Natural killer cell treated with Interleukin-12 subunit alpha and Interleukin-12 subunit beta and Interleukin-15 and Interleukin-18, amount 100 ng/mL, for 72 hours (primary cell): Measurements from ENCODE around the gene NPAS2. TPM values are rescaled to one million over a fixed set of nuclear protein-coding genes. Genes with fewer than 3 reads are reported as not detected.

Experiments used
- ATAC-seq, 2 donors: fragments of 150-1000 bp; cut with Tn5 transposase in 1 of 2; sonication (Bioruptor Pico), chemical (Tn5 transposase) in 1 of 2; 2 replicates each; pipeline ENCODE4 v1.10.0; 2021
- DNase-seq: peaks from one replicate; pipeline ENCODE4 v3.0.0; 2022; ENCODE audit warnings: low spot score
- H3K27ac Mint-ChIP-seq, 2 donors: 1 replicate in 1 of 2; 2 replicates in 1 of 2; pipeline ENCODE4 v1.8.0; 2022; ENCODE audit warnings: mixed read lengths in 2 of 2, mild to moderate bottlenecking in 1 of 2, moderate library complexity in 1 of 2
- H3K27me3 Mint-ChIP-seq, 2 donors: 1 replicate in 1 of 2; 2 replicates in 1 of 2; pipeline ENCODE4 v1.8.0; 2022; ENCODE audit warnings: mixed read lengths in 2 of 2
- H3K36me3 Mint-ChIP-seq: one replicate; pipeline ENCODE4 v1.8.0; 2022; ENCODE audit warnings: mixed read lengths
- H3K4me1 Mint-ChIP-seq, 2 donors: 1 replicate in 1 of 2; 2 replicates in 1 of 2; pipeline ENCODE4 v1.8.0; 2022; ENCODE audit warnings: low read depth in 2 of 2, mixed read lengths in 2 of 2, mild to moderate bottlenecking in 1 of 2
- H3K4me3 Mint-ChIP-seq: one replicate; pipeline ENCODE4 v1.8.0; 2022; ENCODE audit warnings: mixed read lengths
- H3K9me3 Mint-ChIP-seq: 2 replicates; pipeline ENCODE4 v1.8.0; 2022; ENCODE audit warnings: mixed read lengths
- total RNA-seq, 2 donors: library from RNA; stranded (reverse); gene quantifications; one replicate each; pipeline ENCODE4 v1.2.3, GENCODE V29; 2022

The NPAS2 gene
- total RNA-seq, 2 donors from 2014 or later, result 0.31 to 0.53 TPM

DNA sequence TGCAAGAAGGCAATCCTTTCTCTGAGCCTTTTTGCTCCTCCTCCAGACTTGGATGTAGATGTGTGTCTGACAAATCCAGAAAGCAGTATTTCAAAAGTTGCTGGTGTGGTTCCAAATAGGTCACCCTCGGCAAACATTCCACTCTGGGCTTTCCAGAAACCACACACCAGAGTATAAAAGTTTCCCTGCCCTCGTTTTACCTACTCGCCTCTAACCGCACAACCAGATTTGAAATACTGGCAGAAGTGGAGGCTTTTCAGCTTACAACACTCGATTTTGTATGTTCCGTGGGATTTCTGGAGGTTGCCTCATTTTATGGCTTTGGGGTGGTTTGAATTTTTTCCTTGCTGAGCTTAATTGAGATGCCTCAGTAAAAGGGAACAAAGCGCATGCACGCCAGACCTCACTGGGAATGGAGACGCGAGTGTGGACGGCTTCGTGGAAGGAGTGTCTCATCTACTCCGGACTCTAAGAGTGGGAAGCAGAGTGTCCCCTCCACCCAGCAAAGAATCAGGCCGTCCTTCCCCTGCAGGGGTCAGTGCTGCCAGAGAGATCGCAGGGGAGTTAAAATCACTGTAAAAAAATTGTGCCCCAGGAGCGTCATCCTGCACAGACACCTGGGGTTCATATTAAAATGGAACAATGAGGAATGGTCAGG lies 138.2 kb downstream of the NPAS2 start:
- Mint-ChIP-seq H3K36me3 (no peaks in the 10 kb centered on the region), H3K27ac (no peak overlapping the region)
- no peak for ATAC-seq

DNA sequence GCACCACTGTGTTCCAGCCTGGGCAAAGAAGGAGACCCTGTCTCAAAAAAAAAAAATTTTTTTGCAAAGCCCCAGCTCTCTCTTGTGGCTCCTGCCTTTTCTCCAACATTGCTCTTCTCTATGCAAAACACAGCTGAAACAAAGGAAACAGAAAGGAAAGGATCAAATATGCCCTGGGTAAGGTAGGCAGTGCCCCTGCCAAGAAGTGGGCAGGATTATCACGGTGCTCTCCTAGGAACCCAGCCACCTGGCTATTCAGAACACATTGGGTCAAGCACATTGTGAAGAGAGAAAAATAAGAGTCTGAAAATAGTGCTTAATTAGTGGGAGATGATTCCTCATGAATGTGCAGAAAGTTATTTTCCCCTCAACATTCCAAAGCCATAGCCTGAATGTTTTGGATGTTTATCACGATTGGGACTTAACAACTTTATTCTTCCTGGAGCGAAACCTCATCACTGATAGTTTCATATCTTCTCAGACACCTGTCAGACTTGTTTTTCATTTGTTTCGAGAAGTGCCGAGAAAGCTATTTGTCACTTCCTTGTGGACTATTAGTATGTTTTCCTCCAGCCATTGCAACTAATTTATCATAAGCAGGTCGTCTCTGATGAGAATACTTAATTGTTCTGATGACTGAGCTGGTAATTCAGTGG lies 139.4 kb downstream of the NPAS2 start:
- H3K9me3 Mint-ChIP-seq, result no peaks in the 10 kb centered on the region
- H3K4me3 Mint-ChIP-seq, result no peak overlapping the region
- peaks cover 0 to 4% of the 10 kb centered on the region in 2 donors for H3K27me3 Mint-ChIP-seq
- no peak for ATAC-seq
- H3K4me1 Mint-ChIP-seq, result no peaks in the 10 kb centered on the region
- no peaks in the 10 kb centered on the region for H3K36me3 Mint-ChIP-seq
- no peak for DNase-seq
- H3K27ac Mint-ChIP-seq, result no peak overlapping the region

More for the DNA sequence above, 138.2 kb downstream of the NPAS2 start:
- Mint-ChIP-seq H3K4me1 (no peaks in the 10 kb centered on the region), H3K4me3 (no peak overlapping the region), H3K27me3 (peaks cover 0 to 4% of the 10 kb centered on the region in 2 donors), H3K9me3 (no peaks in the 10 kb centered on the region)
- no peak for DNase-seq

DNA sequence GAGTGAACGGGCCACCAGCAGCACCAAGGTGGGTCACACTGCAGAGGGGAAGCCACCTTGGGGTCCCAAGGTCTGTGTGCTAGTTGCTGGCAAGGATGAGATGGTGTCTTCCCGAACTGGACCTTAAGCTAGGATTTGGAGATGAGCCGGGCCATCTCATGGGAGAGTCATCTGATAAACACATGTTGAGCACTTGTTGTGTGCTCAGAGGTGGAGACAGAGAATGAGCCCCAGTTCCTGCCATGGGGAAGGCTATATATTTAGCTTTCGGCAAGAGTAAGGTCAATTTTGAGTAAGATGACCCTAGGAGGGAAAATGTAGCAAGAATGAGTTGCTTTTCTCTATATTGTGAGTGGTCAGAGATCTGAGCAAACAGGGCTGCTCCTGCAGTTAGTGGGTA lies 140.7 kb downstream of the NPAS2 start:
- no peaks in the 10 kb centered on the region for H3K4me1 Mint-ChIP-seq
- no peaks in the 10 kb centered on the region for H3K9me3 Mint-ChIP-seq
- H3K4me3 Mint-ChIP-seq, result no peak overlapping the region
- no peak overlapping the region for H3K27ac Mint-ChIP-seq
- H3K27me3 Mint-ChIP-seq, result peaks cover 0 to 4% of the 10 kb centered on the region in 2 donors
- H3K36me3 Mint-ChIP-seq, result no peaks in the 10 kb centered on the region
- ATAC-seq, result no peak
- no peak for DNase-seq

DNA sequence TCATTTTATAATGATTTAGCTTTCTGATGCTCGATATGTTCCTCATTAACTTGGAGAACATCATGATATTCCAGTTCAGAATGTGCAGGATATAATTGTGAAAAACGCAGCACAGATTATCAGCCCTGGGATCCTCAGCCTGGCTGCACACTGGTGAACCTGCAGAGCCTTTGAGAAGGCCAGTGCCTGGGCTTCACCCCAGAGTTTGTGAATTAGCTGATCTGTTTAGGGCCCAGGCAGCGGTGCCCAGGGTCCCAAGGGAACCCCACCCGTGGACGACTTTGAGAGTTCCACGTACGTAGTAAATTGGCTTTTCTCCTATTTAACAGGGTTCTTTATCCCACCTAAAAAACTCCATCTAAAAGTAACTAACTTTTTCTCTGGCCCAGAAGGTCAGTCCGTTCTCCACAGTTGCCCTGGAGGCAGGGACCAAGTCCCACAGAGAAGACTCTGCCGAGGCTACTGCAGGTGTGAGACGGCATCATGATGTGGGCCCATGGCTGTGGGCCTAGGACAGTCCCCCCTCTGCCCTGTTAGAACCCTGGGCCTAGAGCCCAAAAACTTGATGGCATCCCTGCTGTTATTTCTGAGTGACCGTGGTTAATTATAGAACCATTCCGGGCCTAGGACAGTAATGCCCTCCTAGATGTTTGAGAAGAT lies 142.6 kb downstream of the NPAS2 start:
- no peak overlapping the region for H3K4me3 Mint-ChIP-seq
- ATAC-seq (no peak), DNase-seq (peak; percentile 22)

DNA sequence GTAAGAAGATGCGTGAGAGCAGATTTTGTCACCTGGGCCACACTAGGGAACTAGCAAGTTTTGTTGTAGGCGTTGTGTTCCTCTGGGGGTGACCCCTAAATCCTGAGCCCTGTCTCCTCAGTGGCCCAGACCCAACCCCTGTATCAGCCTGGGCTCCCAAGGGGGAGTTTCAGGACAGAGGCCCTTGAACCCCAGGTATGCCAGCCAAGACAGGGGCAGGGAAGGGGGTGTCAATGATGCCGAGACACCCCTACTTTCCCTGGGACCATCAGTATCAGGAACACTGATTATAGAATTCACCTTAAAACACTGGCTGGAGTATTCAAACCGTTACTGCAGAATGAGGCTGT lies 143.1 kb downstream of the NPAS2 start:
- Mint-ChIP-seq H3K36me3 (no peaks in the 10 kb centered on the region), H3K9me3 (no peaks in the 10 kb centered on the region), H3K27ac (no peak overlapping the region), H3K4me1 (no peaks in the 10 kb centered on the region), H3K27me3 (no peaks in the 10 kb centered on the region), H3K4me3 (no peak overlapping the region)
- peak; percentile 56 for DNase-seq
- peak in 1 of 2 donors; percentile 21 for ATAC-seq

More for the DNA sequence above, 142.6 kb downstream of the NPAS2 start:
- Mint-ChIP-seq H3K27me3 (no peaks in the 10 kb centered on the region), H3K4me1 (no peaks in the 10 kb centered on the region), H3K36me3 (no peaks in the 10 kb centered on the region), H3K27ac (no peak overlapping the region), H3K9me3 (no peaks in the 10 kb centered on the region)

DNA sequence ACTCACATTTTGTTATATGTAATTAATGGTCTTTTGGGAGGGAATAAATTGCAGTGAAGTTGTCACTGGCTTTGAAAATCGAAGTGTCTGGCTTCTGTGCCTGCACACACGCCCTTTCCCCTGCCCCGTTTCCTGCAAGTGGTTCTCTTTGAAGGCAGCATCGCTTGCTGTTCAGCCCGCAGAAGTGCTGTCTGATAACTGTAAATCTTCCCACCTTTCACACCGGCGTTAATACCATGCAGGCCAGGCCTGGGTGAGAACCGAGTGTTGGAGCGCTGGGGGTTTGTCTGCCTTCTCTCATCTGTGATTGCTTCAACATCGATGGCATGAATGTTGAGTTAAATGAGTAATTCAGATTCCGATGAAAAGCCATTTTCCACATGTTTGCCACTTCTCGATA lies 144.3 kb downstream of the NPAS2 start:
- Mint-ChIP-seq H3K4me1 (no peaks in the 10 kb centered on the region), H3K27me3 (no peaks in the 10 kb centered on the region), H3K27ac (no peak overlapping the region), H3K4me3 (no peak overlapping the region), H3K9me3 (no peaks in the 10 kb centered on the region), H3K36me3 (no peaks in the 10 kb centered on the region)
- peak; percentile 55 for DNase-seq
- no peak for ATAC-seq

DNA sequence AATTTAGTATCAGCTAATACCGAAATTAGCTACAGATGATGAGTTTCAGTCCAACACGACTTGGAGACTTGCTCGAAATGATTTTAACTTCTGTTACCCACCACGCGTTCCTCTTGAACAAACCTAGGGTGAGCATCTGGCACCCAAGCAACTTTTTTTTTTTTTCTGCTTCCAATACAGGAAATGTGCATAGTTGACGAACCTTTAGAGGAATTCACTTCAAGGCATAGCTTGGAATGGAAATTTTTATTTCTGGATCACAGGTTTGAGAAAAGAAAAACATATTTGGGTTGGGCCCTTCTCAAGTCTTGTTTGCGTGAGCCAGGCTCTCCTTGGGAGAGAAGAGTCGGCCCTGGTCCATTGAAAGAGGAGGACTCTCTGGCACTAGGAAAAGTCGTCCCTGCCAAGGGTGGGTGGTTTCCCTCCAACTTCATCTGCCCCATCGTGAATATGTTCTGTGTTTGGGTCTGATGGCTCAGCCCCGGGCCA lies 144.8 kb downstream of the NPAS2 start:
- no peaks in the 10 kb centered on the region for H3K4me1 Mint-ChIP-seq
- H3K36me3 Mint-ChIP-seq, result no peaks in the 10 kb centered on the region
- no peak overlapping the region for H3K4me3 Mint-ChIP-seq
- DNase-seq (no peak), ATAC-seq (no peak)
- H3K9me3 Mint-ChIP-seq, result no peaks in the 10 kb centered on the region
- H3K27me3 Mint-ChIP-seq, result no peaks in the 10 kb centered on the region
- no peak overlapping the region for H3K27ac Mint-ChIP-seq

DNA sequence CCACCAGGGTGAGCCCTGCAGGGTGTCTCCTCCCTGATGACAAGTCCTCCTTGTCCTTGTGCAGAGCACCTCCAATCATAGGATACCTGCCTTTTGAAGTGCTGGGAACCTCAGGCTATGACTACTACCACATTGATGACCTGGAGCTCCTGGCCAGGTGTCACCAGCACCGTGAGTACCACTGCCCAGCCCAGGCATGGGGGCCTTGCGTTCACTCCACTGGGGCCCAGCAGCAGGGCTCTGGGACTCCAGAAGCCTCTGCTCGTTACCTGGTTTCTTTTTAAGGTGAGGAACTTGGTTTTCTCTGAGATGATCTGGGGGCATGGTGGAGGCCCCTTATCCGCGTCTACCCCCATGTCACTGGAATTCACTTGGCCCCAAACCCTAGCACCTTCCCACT lies 145.7 kb downstream of the NPAS2 start:
- no peak overlapping the region for H3K27ac Mint-ChIP-seq
- H3K4me1 Mint-ChIP-seq, result no peaks in the 10 kb centered on the region

DNA sequence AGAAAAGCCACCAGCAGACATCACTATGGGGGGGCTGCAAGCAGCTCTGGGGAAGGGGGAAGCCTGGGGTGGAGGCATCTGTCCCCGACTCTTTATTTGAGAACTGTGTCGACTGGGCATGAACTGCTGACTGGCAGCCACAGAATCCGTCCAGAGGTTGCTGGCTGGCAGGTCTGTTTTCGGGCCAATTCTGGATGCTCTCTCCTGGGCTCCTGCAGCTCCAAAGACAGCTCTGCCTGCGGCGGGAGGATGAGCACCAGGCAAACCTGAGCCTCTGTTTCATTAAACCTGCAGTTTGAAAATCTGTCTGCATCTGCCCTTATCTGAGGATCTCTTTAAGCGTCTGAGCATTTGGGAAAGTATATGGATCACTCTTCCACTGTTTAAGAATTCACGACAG lies 147.8 kb downstream of the NPAS2 start:
- Mint-ChIP-seq H3K4me1 (no peaks in the 10 kb centered on the region), H3K36me3 (no peaks in the 10 kb centered on the region)
- DNase-seq, result peak; percentile 12

More for the DNA sequence above, 145.7 kb downstream of the NPAS2 start:
- ATAC-seq, result no peak
- H3K9me3 Mint-ChIP-seq, result no peaks in the 10 kb centered on the region
- H3K36me3 Mint-ChIP-seq, result no peaks in the 10 kb centered on the region
- DNase-seq, result peak; percentile 29
- no peak overlapping the region for H3K4me3 Mint-ChIP-seq
- no peaks in the 10 kb centered on the region for H3K27me3 Mint-ChIP-seq

DNA sequence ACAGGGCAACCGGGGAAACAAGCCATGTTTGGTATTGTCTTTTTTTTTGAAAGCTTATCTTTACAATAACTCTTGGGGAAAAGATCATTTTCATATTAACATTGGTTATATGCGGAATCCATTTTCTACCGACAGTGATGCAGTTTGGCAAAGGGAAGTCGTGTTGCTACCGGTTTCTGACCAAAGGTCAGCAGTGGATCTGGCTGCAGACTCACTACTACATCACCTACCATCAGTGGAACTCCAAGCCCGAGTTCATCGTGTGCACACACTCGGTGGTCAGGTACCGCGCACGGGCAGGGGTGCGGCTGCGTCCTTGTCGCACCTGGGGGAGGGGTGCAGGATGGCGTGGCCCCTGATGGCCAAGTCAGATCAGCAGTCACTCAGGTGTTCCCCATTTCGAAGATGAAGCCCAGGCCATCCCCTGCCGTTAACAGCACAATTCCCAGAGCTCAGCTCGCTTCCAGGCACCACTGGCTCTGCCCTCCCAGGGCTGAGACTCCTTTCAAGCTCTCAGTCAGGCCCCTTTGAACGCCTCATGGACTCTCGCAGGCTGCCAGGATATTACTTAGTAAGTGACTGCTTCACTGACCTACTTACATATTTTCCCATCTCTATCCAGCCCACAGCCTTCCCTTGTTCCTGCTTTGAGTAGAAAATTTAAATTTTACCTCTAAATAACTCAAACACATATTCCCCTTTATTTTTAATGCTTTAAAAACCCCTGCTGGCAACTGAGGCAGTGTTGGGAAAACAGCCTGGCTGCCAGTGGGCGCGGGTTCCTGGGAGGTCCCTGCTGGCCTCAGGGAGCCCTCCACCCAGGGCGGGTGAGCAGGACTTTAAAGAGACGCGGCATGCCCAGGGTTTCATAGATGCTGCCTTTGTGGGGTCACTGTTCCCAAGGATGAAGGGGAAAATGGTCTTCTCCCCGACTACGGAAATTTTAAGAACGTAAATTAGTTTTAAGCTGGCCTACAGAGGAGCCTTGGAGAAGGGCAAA lies 148.5 kb downstream of the NPAS2 start:
- H3K9me3 Mint-ChIP-seq, result no peaks in the 10 kb centered on the region
- H3K27ac Mint-ChIP-seq, result no peak overlapping the region
- ATAC-seq, result no peak

More for the DNA sequence above, 147.8 kb downstream of the NPAS2 start:
- ATAC-seq, result no peak
- Mint-ChIP-seq H3K9me3 (no peaks in the 10 kb centered on the region), H3K4me3 (no peak overlapping the region), H3K27me3 (peaks cover 0 to 2% of the 10 kb centered on the region in 2 donors), H3K27ac (no peak overlapping the region)

DNA sequence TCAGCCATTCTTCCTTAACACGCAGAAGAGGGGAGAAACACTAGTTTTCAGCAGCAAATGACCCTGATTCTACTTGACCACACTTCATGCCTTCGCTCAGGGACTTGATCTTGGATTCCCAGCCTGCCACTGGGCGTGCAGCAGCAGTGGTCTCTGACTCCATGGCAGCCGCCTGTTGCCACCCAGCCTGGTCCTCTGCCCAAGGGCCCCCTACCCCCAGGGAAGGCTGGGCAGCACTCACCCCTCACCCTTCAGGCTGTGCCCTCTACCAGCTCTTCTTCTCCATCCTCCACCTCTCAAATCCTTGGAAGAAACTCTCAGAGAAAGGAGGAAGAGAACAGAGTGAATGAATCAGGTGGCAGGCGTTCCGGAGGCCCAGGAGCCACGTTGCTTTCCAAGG lies 150.1 kb downstream of the NPAS2 start:
- Mint-ChIP-seq H3K27ac (no peak overlapping the region), H3K4me1 (no peaks in the 10 kb centered on the region), H3K36me3 (no peaks in the 10 kb centered on the region), H3K4me3 (no peak overlapping the region), H3K27me3 (peaks cover 0 to 4% of the 10 kb centered on the region in 2 donors), H3K9me3 (no peaks in the 10 kb centered on the region)
- no peak for ATAC-seq
- no peak for DNase-seq

More for the DNA sequence above, 148.5 kb downstream of the NPAS2 start:
- peaks cover 0 to 2% of the 10 kb centered on the region in 2 donors for H3K27me3 Mint-ChIP-seq
- H3K4me3 Mint-ChIP-seq, result no peak overlapping the region
- H3K36me3 Mint-ChIP-seq, result no peaks in the 10 kb centered on the region
- no peaks in the 10 kb centered on the region for H3K4me1 Mint-ChIP-seq
- peak; percentile 37 for DNase-seq

DNA sequence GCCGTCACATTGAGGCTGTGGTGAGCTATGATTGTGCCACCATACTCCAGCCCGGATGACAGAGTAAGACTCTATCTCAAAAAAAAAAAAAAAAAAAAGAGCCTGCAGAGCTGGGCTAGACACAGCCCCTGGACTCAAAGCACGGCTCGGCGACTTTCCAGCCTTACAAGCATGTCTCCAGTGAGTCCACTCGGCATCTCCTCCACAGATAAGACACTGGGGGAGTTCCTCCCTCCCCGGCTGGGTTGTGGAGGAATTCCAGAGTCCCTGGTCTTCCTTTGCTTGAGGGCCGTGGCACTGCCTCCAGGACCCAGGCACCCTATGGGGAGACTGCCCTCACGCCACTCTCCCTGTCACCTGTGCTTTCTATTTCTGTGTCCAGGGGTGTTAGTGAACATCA lies 151.3 kb downstream of the NPAS2 start:
- Mint-ChIP-seq H3K27ac (no peak overlapping the region), H3K9me3 (no peaks in the 10 kb centered on the region), H3K27me3 (peaks cover 0 to 5% of the 10 kb centered on the region in 2 donors), H3K4me3 (no peak overlapping the region), H3K4me1 (no peaks in the 10 kb centered on the region), H3K36me3 (no peaks in the 10 kb centered on the region)
- DNase-seq, result peak; percentile 39
- peak in 1 of 2 donors; percentile 22 for ATAC-seq

DNA sequence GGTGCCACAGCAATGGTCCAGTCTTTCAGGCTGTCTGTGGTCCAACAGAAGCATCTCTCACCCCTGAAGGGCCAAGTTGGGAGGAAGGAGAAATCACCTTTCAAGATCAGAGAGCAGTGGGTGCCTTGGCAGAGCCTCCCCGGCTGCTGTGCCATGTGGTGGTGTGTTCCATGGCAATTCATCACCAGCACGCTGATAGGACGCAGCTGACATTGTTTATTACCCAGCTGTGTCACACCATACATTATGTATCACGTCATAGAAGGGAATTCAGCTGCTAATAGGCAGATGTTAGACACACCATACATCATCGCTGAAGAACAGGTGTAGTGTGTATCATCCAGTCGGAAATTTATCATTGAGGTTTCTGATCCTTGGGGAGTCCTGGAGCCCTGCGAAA lies 152.5 kb downstream of the NPAS2 start:
- ATAC-seq (no peak), DNase-seq (no peak)
- Mint-ChIP-seq H3K4me3 (no peak overlapping the region), H3K27me3 (peaks cover 0 to 5% of the 10 kb centered on the region in 2 donors), H3K36me3 (no peaks in the 10 kb centered on the region), H3K9me3 (no peaks in the 10 kb centered on the region), H3K27ac (no peak overlapping the region), H3K4me1 (no peaks in the 10 kb centered on the region)
